LNCaP clone FGC (cell line): ENCODE measurements around the gene EFHC2.

Experiments used
- DNase-seq: peaks from one replicate; pipeline ENCODE4 v3.0.0-alpha.2; 2011; ENCODE audit warnings: low read depth
- H3K4me3 ChIP-seq: 2 replicates; pipeline ENCODE4 v1.5.1; 2011; ENCODE audit warnings: mild to moderate bottlenecking, low read depth, low read length, control low read depth
- TF ChIP-seq, protein P1 (sequence below): IDR thresholded peaks from 2 replicates; pipeline ENCODE4 v1.5.1; 2012; ENCODE audit warnings: mild to moderate bottlenecking; ENCODE audit not compliant: control insufficient read depth, insufficient read depth; ENCODE audit errors: extremely low read depth

EFHC2 gene

DNA sequence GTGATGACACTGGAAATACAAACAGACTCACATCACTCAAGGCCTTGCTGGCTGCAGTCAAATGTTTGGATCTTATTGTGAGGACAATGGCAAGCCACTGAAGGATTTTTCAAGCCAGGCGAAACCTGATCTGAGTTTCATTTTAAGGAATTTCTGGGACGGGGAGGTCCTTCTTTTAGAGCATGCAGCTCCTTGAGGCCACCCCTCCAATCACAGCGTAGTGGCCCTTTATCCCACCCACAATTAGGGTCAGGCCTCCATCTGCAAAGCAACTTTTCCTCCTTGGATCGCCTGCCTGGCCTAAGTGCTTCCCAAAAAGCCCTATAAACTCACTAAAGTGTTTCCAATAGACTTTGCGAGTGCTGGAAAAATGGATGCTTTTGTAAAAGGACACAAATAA lies 115.5 kb downstream of the EFHC2 start:
- no peak overlapping the region for H3K4me3 ChIP-seq
- DNase-seq: no peak
- TF ChIP-seq, protein P1, sequence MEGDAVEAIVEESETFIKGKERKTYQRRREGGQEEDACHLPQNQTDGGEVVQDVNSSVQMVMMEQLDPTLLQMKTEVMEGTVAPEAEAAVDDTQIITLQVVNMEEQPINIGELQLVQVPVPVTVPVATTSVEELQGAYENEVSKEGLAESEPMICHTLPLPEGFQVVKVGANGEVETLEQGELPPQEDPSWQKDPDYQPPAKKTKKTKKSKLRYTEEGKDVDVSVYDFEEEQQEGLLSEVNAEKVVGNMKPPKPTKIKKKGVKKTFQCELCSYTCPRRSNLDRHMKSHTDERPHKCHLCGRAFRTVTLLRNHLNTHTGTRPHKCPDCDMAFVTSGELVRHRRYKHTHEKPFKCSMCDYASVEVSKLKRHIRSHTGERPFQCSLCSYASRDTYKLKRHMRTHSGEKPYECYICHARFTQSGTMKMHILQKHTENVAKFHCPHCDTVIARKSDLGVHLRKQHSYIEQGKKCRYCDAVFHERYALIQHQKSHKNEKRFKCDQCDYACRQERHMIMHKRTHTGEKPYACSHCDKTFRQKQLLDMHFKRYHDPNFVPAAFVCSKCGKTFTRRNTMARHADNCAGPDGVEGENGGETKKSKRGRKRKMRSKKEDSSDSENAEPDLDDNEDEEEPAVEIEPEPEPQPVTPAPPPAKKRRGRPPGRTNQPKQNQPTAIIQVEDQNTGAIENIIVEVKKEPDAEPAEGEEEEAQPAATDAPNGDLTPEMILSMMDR: no peak

GRCh38 chrX:44225667-44226066 lies 117.8 kb downstream of the EFHC2 start:
- TF ChIP-seq, protein P1: no peak
- H3K4me3 ChIP-seq: no peak overlapping the region
- peak; percentile 53 for DNase-seq

DNA sequence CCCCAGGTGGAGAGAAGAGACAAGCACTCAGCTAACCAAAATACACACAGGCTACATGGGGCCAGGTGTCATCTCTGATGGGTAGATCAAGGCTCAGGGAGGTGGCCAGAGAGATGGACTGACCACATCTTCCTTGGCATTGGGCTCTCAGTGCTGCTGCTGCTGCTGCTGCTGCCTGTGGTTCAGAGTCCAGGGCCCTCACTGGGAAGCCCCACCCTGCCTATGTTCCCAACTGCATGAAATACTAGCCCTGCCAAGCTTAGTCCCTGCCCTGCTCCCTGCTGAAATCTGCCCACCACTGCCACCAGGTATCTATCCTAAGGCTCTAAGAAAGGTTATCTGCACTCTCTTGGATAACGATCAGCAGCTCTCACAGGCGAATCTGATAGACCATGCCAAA lies 118.7 kb downstream of the EFHC2 start:
- no peak overlapping the region for H3K4me3 ChIP-seq
- TF ChIP-seq, protein P1: no peak
- DNase-seq: no peak

- DNase-seq: peak; percentile 87
- TF ChIP-seq, protein P1: no peak
- H3K4me3 ChIP-seq: no peak overlapping the region
Measured at GRCh38 chrX:44223150-44223549, 120.3 kb downstream of the EFHC2 start.

GRCh38 chrX:44218465-44218864 lies 125.0 kb downstream of the EFHC2 start:
- no peak for DNase-seq
- TF ChIP-seq, protein P1: no peak
- no peak overlapping the region for H3K4me3 ChIP-seq

DNA sequence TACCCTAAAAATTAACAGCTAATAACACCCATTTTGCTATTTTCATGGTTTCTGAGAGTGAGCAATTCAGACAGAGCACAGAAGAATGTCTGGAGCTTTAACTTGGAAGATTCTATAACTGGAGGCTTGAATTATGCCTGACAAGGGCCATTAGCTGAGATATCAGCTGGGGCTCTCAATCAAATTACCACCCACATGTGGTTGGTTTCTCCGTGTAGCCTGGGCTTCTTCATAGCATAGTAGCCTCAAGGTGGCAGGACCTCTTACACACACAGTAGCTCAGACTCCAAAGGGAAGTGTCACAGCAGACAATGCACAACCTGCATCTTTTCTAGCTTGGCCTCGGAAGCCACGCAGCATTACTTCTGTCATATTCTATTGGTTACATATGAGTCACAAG lies 127.3 kb downstream of the EFHC2 start:
- no peak overlapping the region for H3K4me3 ChIP-seq
- TF ChIP-seq, protein P1: no peak
- DNase-seq: no peak

- no peak for DNase-seq
- H3K4me3 ChIP-seq: no peak overlapping the region
- TF ChIP-seq, protein P1: peak; percentile 18; the same call in 1 of the 2 replicates
Measured at GRCh38 chrX:44203791-44204190, 139.7 kb downstream of the EFHC2 start.
